Measurements from ENCODE around the gene MBOAT1. TPM values are rescaled to one million over a fixed set of nuclear protein-coding genes. Genes with fewer than 3 reads are reported as not detected.

MBOAT1 gene
- total RNA-seq, 1 donor from 2014 or later: 37.9 TPM

DNA sequence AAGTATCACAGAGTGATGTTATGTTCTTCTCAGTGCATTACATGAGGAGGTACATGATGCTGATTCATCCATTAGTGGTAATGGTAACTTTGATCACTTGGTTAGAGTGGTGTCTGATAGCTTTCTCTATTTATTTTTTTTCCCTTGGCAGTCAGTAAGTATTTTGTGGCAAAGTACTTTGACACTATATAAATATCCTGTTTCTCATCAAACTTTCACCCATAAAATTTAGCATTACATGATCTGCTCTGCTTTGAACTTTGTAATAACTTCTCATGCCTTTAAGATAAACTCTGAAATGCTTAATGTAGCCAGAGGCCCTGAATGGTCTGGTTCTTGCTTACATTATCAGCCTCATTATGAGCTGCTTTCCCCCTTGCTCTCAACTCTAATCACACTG, 127.9 kb downstream of the MBOAT1 start:
- ATAC-seq (no peak), DNase-seq (ENCODE audit: low spot score) (no peak)
- intact Hi-C loops (cut with DNase I): no loop called here

DNA sequence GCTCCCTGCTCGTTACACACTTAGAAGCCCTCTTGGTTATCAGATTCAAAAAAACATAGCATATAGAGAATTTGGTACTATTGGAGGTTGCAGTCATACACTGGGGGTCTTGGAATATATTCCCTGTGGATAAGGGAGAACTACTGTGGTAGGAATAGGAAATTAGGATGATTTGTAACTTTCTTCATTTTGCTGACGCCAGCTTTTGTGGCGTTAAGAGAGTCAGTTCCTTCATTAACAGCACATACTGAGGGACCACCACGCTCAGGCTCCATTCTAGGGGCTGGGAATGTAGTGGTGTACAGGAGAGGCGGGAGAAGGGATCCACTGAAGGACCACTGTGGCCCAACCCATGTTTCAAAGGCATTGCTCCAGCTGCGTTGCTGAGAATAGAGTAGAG, 140.3 kb downstream of the MBOAT1 start:
- ATAC-seq (no peak), DNase-seq (ENCODE audit: low spot score) (no peak)
- intact Hi-C loops (cut with DNase I): no loop called here

DNA sequence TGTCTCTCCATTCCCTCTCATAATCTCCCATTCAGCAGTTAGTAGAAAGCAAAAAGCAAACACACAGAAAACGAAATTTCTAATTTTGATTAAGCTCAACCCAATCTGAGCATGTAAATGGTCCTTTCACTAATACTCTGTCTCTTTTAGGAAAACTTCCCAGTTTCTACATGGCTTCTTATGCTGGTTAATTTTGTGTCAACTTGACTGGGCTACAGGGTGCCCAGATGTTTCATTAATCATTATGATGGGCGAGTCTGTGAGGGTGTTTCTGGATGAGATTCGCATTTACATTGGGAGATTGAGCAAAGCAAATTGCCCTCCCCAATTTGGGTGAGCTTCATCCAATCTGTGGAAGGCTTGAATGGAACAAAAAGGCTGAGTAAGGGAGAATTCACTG, 142.2 kb downstream of the MBOAT1 start:
- intact Hi-C loops (cut with DNase I): no loop called here
- no peak for DNase-seq (ENCODE audit: low spot score)
- no peak for ATAC-seq

DNA sequence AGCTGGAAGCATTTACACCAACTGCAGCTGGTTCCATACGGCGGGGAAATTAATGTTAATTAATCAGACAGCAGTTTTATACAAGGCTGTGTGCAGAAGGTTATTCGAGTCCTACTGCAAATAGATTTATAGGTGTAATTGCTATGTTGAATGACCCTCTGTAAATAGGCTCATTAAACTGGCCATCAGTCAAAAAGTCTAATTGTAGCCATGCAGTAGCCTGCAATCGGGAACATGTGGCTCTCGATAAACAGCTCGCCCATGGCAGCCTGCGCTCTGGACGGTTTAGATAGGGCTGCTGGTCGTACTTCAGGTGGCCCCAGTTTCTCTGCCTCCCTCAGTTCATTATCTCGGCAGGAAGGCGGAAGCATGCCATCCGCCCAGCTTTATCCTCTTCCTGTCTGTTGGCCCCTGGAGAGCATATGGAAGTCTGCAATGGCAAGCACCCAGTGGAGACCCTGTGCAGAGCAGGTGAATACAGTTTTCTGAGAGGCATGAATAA, 143.2 kb downstream of the MBOAT1 start:
- intact Hi-C loops (cut with DNase I): no loop called here
- no peak for ATAC-seq

DNA sequence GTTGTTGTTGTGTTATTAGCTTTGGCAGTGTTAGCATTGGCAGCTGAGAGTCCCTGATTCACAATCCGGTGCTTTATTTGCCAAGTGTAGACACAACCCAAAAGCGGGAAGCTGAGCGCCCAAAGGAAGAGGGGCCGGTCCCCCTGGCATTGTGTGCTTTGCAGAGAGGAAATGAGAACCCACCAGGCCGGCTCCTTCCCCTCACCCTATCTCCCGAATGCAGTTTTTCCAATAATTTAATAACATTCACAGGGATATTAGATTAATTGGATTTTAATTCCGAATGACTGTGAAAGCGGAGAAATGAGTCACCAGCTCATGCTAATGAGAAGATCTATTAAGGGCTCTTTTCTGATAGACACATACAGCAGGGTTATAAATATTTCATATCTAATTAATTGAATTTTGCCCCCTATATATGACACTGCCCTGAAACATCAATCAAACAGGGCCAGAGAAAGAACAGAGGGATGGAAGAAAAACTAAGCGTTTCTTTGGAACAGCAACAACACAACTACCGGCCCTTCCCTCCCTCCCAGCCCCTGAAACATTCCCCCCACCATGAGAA, 143.8 kb downstream of the MBOAT1 start:
- intact Hi-C loops (cut with DNase I): no loop called here
- ATAC-seq (no peak), DNase-seq (ENCODE audit: low spot score) (no peak)

More for the DNA sequence above, 143.2 kb downstream of the MBOAT1 start:
- no peak for DNase-seq (ENCODE audit: low spot score)

DNA sequence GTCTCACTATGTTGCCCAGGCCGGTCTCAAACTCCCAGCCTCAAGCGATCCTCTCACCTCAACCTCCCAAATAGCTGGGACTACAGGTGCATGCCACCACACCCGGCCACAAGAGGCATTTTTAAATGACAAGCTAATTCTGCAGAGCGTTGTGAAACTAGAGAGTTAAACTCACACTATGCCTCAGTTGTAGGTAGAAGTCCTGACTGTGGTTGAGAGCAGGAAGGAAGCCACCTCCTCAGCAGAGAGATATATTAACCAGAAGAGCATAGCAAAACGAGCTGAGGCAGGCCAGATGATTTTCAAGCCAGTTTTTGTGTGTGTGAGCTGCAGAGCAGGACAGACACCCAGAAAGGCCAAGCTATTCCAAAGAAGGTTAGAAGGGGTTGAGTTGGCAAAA, 150.3 kb downstream of the MBOAT1 start:
- intact Hi-C loops (cut with DNase I): no loop called here
- no peak for DNase-seq (ENCODE audit: low spot score)
- no peak for ATAC-seq

DNA sequence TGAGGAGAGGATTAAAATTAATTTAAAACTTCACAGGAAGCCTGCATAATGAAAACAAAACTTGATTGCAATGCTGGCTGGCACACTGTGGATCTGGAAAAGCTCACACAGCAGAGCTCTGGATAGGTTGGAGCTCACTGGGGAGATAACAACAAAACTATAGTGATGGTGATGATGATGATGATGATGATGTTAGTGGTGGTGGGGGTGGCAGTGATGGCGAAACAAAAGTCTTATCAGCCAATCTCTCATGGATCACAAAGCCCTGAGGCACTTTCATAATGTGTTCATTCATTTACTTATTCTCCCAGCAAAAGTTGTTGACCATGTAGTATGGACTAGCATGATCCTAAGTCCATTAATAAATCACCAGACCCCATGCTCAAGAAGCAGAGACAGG, 152.0 kb downstream of the MBOAT1 start:
- intact Hi-C loops (cut with DNase I): no loop called here
- DNase-seq (ENCODE audit: low spot score) (no peak), ATAC-seq (no peak)

DNA sequence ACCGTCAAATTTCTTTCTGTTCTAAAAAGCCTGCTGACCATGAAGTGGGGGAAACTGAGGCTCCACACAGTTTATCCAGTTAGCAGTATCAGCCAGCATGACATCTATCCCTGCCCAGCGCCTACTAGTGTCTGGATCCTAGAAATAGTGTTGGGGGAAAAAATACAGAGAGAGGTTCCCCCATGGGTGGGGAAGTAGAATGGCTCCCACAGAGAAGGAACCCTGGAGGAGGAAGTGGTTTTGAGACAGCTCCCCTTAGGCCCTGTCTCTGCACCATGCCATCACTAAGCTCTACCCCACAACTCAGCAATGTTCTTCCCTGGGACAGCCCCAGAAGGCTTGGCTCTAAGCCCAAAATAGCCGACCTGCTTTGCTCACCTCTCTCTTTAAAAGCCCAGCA, 153.4 kb downstream of the MBOAT1 start:
- intact Hi-C loops (cut with DNase I): no loop called here
- DNase-seq (ENCODE audit: low spot score): no peak
- ATAC-seq: no peak

DNA sequence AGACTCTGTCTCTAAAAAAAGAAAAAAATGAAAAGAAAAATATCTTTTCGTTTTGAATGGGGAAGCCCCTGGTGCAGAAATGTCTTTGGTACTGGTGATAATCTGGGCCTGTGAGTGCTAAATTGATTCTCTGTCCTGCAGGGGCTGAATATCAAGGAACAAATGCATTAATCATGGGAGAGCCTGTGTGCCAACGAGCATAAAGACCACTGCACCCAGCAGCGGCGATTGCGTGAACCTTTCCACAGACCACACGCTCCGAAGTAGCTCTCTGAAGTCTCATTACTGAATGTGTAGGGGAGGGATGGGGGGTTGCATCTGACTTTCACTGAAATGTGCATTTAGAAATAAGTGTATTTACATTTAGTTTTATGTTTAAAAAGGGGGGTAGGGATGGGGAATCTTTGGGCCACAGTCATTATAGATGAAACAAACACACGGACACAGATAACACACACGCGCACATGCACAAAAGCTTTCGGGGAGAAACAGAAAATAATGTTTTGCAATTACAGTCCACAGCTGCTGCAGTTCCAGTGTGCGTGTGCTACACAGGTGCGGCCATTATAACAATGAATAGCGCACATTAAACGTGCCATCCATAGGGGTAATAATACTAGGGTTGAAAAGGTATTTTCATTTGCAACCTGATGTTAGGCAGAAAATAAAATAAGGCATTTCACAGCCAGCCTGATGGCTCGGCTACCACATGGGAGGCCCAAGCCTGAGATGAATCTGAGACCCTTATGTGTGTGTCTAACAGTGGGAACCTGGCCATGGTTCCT, 154.0 kb downstream of the MBOAT1 start:
- ATAC-seq: no peak
- intact Hi-C loops (cut with DNase I): no loop called here
- DNase-seq (ENCODE audit: low spot score): no peak

DNA sequence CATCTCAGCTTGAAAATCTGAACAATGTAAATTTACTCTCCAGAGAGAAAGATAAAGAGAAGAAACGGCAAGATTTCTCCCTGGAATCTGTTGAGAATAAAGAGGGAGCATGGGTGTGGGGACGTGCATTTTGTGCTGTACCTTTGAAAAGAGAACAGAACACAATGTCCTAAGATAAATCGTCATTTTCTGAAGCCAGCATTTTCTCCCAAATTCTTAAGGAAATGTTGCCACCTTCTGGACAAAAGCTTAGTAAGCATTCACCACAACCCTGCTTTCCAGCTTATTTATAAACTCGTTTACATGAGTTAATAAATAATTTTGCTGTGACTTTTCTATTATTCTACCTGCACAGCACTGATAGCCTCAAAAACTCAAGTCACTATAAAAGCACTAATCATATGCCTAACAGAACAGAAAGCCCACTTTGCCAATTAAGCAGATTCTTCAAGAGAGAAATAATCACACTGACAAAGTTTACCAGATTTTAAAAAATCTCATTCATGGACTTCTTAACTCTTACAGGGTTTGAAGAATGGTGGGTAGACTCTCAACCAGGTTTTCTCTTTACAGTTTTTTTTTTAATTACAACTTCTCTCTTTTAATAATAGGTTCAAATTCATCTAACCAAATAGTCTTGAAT, 155.8 kb downstream of the MBOAT1 start:
- ATAC-seq (peak; percentile 75), DNase-seq (ENCODE audit: low spot score) (no peak)
- intact Hi-C loops (cut with DNase I): no loop called here

DNA sequence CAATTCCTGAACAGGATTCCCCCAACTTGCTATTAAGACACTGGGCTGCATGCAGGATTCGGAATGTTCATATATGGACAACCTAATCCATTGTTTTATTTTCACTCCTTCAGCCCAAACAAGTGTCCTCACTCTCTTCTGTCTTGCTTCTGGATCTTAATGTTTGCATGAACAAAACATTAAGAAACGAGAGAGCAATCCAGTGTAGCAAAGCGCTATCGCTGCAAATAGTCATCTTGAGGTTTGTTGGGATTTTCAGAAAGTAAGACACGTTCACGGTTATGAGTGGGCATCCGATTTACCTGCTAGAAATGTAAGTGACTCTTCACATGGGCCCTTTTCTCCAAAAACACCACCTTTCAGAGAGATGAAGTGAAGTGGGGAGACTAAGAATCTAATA, 156.4 kb downstream of the MBOAT1 start:
- ATAC-seq: no peak
- intact Hi-C loops (cut with DNase I): no loop called here
- DNase-seq (ENCODE audit: low spot score): no peak

Other genes starting within 250 kb of the MBOAT1 start
- 5.8 TPM for gene E2F3, start 189.4 kb upstream of the MBOAT1 start, total RNA-seq